KBM-7 (cell line): Measurements from ENCODE around the gene FBN1.
A peak's percentile ranks its signal among the peaks of the same experiment; 100 is the strongest.

Experiments used
- DNase-seq: peaks from one replicate; pipeline ENCODE4 v3.0.0-alpha.2; 2015
- in situ Hi-C: fragments of 300-500 bp; cut with MboI; formaldehyde crosslinking; loops from 2 replicates; pipeline ENCODE4 v1.14.3; 2020; ENCODE audit warnings: low sequenced_read_pairs, low pct_unique_long_range_greater_than_20kb, mixed read lengths

The FBN1 gene

GRCh38 chr15:48653913-48654670 is 8.6 kb upstream of the FBN1 start:
- in situ Hi-C loops = no loop called here
- DNase-seq = no peak

- DNase-seq = no peak
- in situ Hi-C loops = no loop called here
These were observed 7.7 kb upstream of the FBN1 start for GRCh38 chr15:48653216-48653615.

GRCh38 chr15:48652510-48653076 is 7.1 kb upstream of the FBN1 start:
- in situ Hi-C loops = no loop called here
- DNase-seq = no peak

GRCh38 chr15:48650931-48651330 is 5.4 kb upstream of the FBN1 start:
- DNase-seq = no peak
- in situ Hi-C loops = no loop called here

- no peak for DNase-seq
- in situ Hi-C loops = no loop called here
These were observed 2.5 kb upstream of the FBN1 start for GRCh38 chr15:48647962-48648361.

- DNase-seq = no peak
- in situ Hi-C loops = no loop called here
These were observed 822 bp upstream of the FBN1 start for GRCh38 chr15:48646331-48646730.

GRCh38 chr15:48644827-48645557 is 517 bp downstream of the FBN1 start:
- DNase-seq = no peak
- in situ Hi-C loops = no loop called here

- no peak for DNase-seq
These were observed 1.1 kb downstream of the FBN1 start for GRCh38 chr15:48644467-48644826.

GRCh38 chr15:48643776-48644466 is 1.6 kb downstream of the FBN1 start:
- in situ Hi-C loops = no loop called here

More at GRCh38 chr15:48644467-48644826, 1.1 kb downstream of the FBN1 start:
- in situ Hi-C loops = no loop called here

GRCh38 chr15:48643206-48643605 is 2.3 kb downstream of the FBN1 start:
- no peak for DNase-seq
- in situ Hi-C loops = no loop called here

More at GRCh38 chr15:48643776-48644466, 1.6 kb downstream of the FBN1 start:
- DNase-seq = no peak

- in situ Hi-C loops = no loop called here
- no peak for DNase-seq
These were observed 2.7 kb downstream of the FBN1 start for GRCh38 chr15:48642795-48643194.

- in situ Hi-C loops = no loop called here
- DNase-seq = peak; percentile 6
These were observed 4.1 kb downstream of the FBN1 start for GRCh38 chr15:48641416-48641815.

- in situ Hi-C loops = no loop called here
- no peak for DNase-seq
These were observed 6.5 kb downstream of the FBN1 start for GRCh38 chr15:48638963-48639362.

GRCh38 chr15:48637639-48638038 is 7.9 kb downstream of the FBN1 start:
- DNase-seq = no peak
- in situ Hi-C loops = no loop called here

GRCh38 chr15:48636511-48636910 is 9.0 kb downstream of the FBN1 start:
- in situ Hi-C loops = no loop called here
- no peak for DNase-seq

- in situ Hi-C loops = no loop called here
- no peak for DNase-seq
These were observed 10.6 kb downstream of the FBN1 start for GRCh38 chr15:48634893-48635292.

GRCh38 chr15:48634096-48634495 is 11.4 kb downstream of the FBN1 start:
- in situ Hi-C loops = no loop called here
- DNase-seq = no peak

GRCh38 chr15:48632651-48633050 is 12.9 kb downstream of the FBN1 start:
- in situ Hi-C loops = no loop called here
- no peak for DNase-seq

GRCh38 chr15:48631176-48631770 is 14.2 kb downstream of the FBN1 start:
- in situ Hi-C loops = no loop called here
- no peak for DNase-seq
